Endometrial microvascular endothelial cells (primary cell): ENCODE results near the gene RWDD3. TPM values are rescaled to one million over a fixed set of nuclear protein-coding genes. Genes with fewer than 3 reads are reported as not detected.

Source experiments
- in situ Hi-C: cut with HindIII; loops from 2 replicates; pipeline ENCODE4 v1.10.0; 2017; ENCODE audit warnings: low sequenced_read_pairs, low pct_unique_long_range_greater_than_20kb; ENCODE audit errors: inconsistent ontology term
- total RNA-seq: library from RNA; depleted of rRNA; stranded (reverse); fragments of >200 nt; gene quantifications from one replicate; pipeline ENCODE4 v1.2.3, GENCODE V29; 2015; ENCODE audit errors: inconsistent ontology term

The RWDD3 gene
- total RNA-seq = 14.9 TPM

DNA sequence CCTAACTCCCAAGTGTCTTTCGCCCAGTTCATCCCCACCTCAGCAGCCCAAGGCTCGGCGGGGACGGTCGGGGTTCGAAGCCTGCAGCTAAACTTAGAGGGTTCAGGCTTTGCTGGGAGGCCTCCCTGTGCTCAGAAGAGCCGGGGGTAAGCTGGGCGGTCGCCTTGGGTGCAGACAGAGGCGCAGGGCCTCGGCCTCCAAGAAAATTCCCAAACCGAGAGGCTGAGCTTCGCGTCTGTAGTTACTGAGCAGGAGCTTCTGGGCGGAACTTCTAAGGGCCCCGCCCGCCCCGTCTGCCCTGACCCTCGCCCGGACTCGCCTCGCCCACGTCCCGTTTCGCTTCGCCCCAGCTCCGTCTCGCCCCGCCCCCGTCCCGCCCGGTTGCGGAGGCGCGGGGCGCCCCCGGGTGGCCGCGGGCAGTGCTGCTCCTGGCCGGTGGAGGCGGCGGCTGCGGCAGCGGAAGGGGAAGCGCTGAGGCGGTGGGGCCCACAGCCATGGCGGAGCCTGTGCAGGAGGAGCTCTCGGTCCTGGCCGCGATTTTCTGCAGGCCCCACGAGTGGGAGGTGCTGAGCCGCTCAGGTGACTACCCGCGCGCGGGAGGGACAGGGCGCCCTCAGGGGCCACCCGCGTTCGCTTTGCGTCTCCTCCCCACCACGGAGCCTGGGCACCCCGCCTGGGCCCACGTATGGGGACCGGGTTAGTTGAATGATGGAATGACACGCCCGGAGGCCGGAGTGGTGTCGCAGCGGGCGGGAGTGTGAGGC lies at the start of gene RWDD3:
RWDD3 (plus strand) TSS at position 474 of the 764 bp plus-strand sequence; CDS start at position 495, 21 bp downstream.
- in situ Hi-C loops = loop anchor here (25.0 kb wide), 1 partner anchor 172 kb away; the partner anchor contains the start of gene ALG14

DNA sequence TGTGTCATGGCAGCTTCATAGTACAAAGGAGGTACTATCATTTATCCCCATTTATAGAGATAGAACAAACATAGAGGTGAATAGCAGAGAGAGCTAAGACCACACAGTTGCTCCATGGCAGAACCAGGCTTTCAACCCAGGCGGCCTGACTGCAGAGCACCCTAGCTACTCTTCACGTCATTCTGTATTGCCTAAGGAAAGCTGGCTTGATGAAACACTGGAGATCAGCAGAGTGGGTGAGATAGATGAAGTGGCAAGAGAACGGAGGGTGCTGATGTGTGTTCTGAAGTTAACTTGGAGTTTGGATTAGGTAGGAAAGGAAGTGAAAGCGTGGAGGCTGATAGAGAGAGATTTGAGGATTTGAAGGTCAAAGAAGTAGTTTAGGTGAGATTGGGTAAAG lies 47.9 kb upstream of the RWDD3 start:
- in situ Hi-C loops = no loop called here

- in situ Hi-C loops = no loop called here
Observed at GRCh38 chr1:95193591-95193990, 40.4 kb upstream of the RWDD3 start.

- in situ Hi-C loops = no loop called here
Observed at GRCh38 chr1:95195046-95195445, 39.0 kb upstream of the RWDD3 start.

GRCh38 chr1:95196017-95196416 lies 38.0 kb upstream of the RWDD3 start:
- in situ Hi-C loops = no loop called here

- in situ Hi-C loops = no loop called here
Observed at GRCh38 chr1:95197616-95198252, 36.3 kb upstream of the RWDD3 start.

DNA sequence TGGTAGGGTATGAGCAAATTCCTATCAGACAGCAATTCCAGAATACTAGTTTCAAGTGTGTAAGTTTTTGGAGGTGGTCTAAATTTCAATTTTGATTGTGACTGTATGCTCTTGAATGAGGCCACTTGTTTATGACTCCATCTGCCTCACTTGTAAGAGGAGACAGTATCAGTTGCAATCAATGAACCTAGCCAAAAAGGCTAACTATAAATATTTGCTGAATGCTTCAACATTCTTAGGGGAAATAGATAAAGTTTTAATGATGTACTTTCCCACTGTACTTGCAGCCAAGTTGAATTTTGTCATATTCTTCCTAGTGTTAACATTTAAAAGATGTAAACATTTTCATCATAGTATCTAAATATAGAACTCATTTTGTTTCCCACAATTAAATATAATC lies 32.1 kb upstream of the RWDD3 start:
- in situ Hi-C loops = no loop called here

- in situ Hi-C loops = no loop called here
Observed at GRCh38 chr1:95203908-95204437, 30.0 kb upstream of the RWDD3 start.

- in situ Hi-C loops = no loop called here
Observed at GRCh38 chr1:95206514-95206913, 27.5 kb upstream of the RWDD3 start.

- in situ Hi-C loops = no loop called here
Observed at GRCh38 chr1:95207223-95207935, 26.6 kb upstream of the RWDD3 start.

DNA sequence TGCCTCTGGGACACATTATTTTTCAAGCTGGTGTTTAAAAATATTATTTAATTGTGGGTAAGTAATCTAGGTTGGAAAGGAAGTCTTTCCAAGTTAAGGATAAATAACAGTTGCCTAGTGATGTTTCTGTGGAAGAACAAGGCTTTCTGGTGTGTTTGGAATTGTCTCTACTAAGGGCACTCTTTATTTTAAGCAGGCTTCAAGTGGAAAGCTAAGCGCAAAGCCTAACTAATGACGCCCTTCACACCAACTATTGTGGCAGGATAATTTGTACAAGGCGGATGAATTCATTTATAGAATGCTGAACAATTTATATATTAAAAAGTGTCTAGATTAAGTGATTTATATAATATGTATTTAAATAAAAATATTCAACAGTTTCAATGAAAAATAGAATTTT lies 25.1 kb upstream of the RWDD3 start:
- in situ Hi-C loops = no loop called here

- in situ Hi-C loops = no loop called here
Observed at GRCh38 chr1:95209291-95209690, 24.7 kb upstream of the RWDD3 start.

GRCh38 chr1:95216292-95216990 lies 17.6 kb upstream of the RWDD3 start:
- in situ Hi-C loops = no loop called here

DNA sequence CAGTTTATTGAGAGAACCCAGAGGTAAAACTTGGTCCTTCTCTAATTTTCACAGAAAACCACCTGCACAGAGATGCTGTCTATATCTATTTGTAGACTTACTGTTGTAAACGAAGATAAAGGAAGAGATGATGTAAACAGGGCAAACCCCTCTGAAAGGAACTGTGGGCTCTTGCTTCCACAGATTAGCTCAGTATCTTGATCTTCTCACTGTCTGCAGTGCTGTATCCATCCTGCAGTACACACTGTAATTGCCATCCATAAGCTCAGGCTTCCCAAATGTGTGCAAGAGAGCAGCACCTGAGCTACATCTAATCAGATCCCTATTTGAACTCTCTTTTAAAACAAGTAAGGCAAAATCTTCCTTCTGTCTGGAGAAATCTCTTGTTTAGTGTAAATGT lies 16.6 kb upstream of the RWDD3 start:
- in situ Hi-C loops = no loop called here

- in situ Hi-C loops = no loop called here
Observed at GRCh38 chr1:95219407-95219806, 14.6 kb upstream of the RWDD3 start.

DNA sequence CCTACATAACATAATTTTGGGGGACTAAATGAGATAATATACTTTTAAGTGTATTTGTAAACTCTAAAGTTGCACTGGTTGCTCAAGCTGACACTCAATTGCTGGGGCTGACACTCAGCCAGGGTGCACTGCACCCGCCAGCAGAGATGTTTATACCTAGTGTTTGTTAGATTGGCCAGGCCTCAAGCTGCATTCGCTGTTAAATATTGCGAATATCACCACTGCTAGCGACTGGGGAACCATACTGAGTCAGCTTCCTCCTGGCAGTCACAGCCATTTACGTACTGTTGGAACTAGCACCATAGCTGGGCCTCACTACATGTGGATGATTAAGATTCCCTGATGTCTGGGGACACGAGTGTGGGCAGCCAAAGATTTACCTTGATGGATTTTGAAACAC lies 12.7 kb upstream of the RWDD3 start:
- in situ Hi-C loops = no loop called here

GRCh38 chr1:95222629-95223028 lies 11.4 kb upstream of the RWDD3 start:
- in situ Hi-C loops = no loop called here

- in situ Hi-C loops = no loop called here
Observed at GRCh38 chr1:95223110-95223509, 10.9 kb upstream of the RWDD3 start.
